Measurements from ENCODE around the gene LRRC55.

Gene LRRC55

DNA sequence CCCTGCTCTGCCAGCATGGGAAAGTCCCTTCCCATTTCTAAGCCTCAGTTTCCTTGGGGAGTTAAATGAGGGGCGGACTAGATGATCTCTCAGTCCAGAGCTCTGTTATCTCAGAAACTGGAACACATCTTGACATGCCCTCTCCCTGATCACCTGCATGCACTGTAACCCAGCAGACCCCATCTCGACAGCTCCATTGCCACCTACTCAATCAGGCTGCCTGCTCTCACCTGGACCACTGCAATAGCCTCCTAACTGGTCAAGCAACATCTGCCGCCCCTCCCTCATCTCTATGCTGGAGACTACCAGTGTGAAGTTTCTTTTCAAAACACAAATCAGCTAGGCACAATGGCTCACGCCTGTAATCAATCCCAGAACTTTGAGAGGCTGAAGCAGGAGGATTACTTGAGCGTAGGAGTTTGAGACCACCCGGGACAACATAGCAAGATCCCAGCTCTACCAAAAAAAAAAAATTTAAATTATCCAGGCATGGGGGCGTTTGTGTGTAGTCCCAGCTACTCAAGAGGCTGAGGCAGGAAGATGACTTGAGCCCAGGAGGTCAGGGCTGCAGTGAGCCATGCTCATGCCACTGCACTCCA lies 22.2 kb downstream of the LRRC55 start:
- DNase-seq = no peak

DNA sequence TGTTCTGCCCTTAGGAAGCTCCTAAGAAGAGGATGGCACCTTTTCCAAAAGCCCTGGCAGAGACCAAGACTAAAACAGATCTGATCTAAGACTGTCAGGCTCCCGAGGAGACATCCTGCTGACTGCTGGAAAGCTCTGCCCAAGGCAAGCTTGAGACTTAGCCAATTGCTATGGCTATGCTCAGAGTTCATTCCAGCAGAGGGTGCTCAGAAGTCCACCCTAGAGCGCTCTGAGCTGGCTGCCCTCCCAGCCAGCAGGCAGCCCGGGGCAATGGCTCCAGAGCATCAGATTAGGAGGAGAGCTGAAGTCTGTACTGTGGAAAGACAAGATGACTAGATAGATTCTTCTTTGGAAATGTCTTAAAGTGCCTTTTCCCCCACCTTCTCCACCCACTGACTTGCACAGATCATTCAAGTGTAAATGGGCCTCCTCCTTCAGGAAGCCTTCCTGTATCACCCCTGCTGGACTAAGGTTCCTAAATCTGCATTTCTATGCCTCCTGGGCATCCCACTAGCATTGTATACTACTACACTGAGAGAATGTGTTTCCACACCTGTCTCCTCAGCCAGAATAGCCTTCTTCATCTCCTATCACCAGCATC lies 23.4 kb downstream of the LRRC55 start:
- no peak for DNase-seq

DNA sequence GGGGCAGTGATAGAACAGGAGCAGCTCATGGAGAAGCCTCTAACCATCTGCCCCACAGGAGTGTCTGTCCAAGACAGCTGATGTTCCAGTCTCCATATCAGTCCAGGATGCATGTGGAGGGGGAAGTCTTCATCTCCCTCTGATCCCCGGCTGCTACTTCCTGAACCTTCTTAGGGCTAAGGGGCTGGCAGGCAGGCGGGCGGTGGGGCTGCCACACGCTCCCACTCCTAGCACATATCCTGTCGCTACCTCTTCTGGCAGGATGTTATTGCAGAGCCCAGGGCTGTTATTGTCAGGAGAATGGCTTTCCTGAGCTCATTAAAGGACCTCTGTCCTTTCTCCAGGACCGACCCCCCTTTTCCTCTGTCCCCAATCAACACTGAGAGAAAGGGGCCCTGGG lies 25.4 kb downstream of the LRRC55 start:
- DNase-seq = no peak

DNA sequence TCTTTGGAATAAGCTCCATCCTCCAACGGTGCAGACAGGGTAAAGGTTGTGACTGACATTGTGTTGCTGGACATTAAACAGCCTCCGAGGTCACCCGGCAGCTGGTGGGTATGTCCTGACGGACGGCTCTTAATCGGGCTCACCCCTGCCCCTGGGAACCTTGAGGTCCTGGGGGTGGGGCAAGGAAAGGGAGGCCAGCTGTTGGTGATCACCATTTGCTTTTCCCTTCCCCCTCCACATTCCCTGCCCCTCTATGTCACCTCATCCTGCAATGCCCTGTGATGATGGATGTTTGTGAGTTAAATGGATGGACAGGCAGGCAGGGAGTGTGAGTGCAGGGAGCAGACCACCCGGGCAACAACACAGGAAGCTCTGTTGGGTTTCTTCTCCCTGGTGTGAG lies 29.0 kb downstream of the LRRC55 start:
- no peak for DNase-seq

DNA sequence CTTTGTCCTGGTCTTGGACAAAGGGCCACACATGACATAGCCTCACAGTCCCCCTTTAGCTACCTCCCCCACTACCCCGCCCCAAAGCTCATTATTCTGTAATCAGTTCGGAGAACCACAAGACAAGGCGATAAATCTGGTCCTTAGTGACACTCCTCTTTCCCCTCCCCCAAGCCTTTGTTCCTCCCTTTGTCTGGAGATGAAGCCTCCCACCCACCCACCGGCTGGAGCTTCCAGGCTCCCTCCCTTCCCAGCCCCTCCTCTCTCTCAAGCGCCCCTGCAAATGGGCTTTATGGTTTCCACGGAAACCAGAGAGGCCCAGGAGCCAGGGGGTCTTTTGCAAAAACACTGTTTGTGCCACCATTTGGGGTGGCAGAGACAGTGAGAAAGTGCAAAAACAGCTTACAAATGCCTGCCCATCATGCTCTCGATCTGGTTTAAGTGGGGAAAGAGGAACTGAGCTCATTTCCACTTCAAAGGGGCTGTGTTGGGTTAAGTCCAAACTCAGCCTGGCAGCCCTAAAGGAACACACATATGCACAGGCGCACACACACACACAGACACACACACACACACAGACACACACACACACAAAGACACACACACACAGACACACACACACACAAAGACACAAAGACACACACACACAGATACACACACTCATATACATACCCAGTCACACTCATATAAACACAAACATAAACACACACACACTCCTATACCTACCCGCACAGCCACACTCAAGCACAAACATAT lies 31.8 kb downstream of the LRRC55 start:
- DNase-seq = no peak

DNA sequence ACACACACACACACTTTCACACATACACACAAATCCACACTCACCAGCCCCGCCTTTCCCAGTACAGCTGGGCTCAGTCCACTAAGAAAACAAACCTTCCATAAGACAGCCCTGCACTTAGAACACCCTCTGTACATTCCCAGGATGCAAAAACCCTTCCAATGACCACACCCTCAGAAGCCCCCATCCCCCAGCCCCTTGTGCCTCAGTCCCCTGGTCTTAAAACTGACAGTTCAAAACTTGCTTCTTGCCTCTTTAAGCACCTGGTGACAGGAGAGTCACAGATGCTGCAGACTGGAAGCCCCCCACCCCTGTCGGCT lies 32.3 kb downstream of the LRRC55 start:
- DNase-seq = no peak

DNA sequence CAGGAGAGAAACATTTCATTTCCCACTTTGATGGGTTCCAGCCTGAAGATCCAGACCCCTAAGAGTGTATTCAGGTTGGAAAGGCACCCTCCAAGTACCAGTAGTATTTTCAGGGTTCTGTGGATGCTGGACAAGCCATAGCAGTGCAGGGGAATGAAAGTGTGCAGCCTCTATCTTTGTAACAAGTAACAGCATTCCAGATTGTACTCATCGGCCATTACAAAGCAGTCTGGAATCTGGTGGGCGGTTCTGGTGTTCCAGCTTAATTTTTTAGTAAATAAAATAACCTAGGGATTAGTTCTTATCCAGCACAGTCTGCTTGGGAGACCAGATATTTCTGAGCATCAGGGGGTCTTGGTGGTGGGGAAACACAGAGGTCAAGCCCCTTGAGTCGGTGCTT lies 32.7 kb downstream of the LRRC55 start:
- DNase-seq = no peak

DNA sequence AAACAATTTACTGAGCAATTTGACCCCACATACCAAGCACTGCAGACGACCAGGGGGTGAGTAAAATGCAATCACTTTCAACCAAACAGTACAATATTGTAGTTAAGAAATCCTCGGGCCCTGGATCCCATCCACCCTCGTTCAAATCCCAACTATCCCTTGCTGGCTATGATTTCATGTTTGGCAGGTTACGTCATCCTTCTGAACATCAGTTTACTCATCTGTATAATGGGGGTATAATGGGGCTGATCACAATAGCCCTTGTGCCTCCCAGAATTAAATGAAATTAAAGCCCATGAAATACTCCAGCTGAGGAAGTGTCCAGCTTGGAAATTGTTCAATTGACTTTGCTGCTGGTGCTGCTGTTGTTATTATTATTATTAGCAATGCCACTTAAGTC lies 34.7 kb downstream of the LRRC55 start:
- DNase-seq = no peak

DNA sequence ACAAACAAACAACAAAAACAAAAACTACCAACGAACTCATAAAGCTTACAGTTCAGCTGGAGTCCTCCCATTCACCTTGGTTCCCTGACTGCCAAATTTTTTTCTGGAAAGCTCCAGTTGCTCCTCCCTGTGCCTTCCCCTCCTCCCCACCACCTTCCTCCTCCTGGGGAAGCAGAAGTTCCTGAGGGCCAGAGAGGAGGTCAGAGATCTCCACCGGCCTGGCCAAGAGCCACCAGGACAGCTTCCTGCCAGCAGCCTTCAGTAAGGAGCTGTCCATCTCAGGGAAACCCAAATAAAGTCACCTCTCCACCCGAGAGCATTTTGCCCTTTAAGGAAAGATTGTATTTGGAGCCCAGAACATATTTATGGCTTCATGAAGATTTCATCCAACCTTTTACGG lies 35.3 kb downstream of the LRRC55 start:
- DNase-seq = no peak

DNA sequence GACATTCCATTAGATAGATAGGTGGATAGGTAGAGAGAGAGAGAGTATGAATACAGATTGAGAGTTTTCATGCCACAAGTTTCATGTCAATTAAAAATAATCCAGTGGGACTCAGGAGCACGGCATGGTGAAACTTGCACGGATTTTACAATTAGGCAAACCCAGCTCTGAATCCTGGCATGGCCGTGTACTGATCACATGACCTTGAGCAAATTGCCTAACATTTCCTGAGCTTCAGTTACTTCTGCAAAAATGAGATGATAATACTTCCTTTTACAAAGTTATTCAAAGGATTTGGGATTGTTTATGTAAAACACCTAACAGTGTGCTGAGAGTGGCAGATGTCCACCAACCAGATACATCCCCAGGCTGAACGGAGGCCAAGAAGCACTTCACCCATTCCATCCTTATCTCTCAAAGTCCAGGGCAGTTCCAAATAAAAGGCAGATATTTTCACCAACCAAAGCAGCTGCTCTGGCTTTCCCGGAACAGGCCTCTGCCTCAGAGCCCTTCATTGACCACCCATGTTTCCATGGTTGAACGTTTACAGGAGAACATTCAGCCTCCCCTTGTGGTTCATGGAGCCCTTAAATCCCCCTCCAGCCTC lies 37.4 kb downstream of the LRRC55 start:
- peak; percentile 35 to 57 for DNase-seq

DNA sequence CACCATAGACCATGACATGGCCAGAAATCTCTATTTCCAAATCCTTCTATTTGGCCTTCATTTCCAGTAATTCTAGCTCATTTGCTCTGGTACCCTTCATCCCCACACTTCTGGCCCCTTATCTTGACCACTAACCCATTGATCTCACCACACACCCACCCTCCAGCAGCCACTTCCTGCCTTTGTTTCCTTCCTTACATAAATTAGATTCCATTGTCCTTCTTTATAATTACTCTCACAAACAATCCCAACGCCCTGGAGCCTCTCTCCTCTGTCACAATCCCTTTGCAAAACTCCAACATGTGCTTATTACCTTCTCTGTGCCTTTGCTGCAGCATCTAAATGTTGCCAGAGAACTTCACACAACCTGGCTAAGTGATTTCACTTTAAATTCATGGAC lies 40.5 kb downstream of the LRRC55 start:
- no peak for DNase-seq

DNA sequence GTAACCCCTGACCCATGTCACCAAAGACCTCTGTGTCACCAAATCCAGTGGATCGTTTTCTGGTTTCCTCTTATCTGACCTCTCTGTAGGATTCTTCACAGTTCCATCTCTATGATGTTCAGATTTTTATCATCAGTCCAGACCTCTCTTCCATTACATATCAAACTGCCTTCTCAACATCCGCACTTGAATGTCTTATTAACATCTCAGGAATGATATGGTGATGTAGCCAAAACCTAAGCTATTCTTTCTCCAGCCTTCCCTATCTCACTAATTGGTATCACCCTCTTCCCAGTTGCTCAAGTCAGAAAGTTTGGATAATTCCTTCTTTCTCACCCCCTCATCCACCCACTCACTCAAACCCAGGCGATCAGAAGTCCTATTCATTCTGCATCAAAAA lies 41.8 kb downstream of the LRRC55 start:
- no peak for DNase-seq

DNA sequence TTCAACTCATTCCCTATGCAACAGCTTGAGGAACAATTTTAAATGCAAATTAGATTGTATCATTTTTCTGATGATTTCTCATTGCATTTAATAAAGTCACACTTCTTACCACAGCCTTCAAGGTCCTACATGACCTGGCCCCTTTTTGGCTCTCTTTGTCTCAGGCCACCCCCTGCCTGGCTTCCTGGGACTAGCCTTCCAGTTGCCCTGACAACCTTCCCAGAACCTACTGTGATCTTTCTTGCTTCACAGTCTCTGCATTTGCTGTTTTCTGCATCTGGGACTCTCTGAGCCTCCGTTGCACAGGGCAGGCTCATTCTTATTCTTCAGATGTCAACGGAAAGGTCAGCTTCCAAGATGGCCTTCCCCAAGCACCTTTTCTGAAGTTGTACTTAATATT lies 42.4 kb downstream of the LRRC55 start:
- no peak for DNase-seq

DNA sequence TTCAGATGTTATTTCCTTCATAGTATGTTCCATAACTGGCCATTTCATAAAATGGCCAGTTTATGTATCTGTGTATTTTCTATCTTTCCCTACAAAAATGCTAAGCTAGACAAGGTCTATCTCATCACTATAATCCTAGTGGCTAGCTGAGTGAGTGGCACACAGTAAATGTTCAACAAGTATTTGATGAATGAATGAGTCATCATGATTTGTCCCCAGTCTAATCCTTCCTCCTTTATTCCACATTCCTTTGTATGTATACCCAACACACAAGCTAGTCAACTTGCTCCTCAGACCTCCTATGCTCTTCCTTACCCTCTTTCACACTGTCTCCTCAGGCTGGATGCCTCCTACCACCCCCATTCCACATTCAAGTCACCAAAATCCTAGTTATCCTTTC lies 42.8 kb downstream of the LRRC55 start:
- no peak for DNase-seq

DNA sequence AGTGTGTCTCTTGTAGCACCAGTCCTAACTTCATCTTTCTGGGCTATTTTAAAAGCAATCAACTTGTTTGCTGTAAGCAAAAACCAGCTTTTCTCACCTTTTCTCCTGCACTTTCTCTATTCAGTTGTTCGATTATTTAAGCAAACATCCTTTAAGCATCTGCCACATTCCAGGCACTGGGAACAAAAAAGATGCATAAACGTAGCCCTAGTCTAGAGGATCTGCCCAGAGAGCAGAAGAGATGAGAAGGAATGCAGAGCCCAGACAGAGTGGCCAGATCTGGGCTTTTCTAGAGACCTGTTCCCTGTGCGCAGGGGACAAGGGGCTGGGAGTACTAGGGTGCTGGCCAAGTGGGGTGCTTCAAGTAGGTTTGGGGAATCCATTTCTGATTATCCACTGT lies 46.8 kb downstream of the LRRC55 start:
- no peak for DNase-seq

DNA sequence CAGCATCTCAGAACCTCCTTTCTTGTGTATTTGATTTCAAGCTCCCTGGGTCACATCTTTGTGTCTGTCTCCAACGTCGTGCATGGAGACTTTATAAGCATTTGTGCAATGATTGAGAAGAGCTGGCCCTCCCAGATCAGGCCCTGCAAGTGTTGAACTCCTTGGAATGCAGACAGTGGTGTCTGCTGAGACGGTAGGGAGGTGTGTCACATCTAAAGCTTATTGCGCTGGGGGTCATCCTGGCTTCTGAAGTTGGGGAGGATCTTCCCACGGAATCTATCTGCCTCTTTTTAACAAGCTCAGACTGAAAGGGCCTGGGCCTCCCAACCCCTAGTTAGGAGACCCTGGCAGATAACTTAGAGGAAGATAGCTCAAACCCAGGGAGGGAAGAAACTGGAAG lies 48.6 kb downstream of the LRRC55 start:
- no peak for DNase-seq

DNA sequence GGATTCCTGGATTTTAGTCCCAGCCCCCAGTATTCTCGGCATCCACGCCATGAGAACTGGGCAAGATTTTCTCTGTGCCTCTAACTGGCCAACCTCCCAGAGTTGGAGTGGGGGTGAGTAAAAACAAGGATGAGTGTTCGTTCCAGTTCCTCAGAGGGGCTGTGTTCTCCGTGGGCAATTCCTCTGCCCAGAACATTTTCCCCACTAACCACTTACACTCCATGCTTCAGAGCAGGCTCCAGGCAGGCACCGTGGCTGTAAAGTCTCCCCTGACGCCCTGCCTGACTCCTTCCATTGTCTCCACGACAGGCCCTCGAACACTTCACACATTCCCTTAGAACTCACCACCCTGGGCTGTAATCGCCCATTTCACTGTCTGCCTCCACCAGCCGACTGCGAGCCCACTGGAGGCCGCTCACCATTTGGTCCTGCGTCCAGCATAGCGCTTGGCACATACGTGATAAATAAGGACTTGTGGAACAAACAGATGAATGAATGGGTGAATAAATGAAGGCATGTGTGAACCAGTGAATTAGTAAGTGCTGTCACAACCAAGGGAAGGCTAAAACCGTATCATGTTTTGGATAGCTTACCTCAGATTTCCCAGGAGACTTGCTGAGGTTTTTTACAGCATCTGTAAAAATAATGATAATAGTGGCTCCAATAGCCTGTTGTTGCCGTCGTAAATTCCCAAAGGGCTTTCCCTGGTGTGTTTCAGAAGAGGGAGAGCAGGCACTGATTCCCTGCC lies 49.2 kb downstream of the LRRC55 start:
- DNase-seq = no peak

DNA sequence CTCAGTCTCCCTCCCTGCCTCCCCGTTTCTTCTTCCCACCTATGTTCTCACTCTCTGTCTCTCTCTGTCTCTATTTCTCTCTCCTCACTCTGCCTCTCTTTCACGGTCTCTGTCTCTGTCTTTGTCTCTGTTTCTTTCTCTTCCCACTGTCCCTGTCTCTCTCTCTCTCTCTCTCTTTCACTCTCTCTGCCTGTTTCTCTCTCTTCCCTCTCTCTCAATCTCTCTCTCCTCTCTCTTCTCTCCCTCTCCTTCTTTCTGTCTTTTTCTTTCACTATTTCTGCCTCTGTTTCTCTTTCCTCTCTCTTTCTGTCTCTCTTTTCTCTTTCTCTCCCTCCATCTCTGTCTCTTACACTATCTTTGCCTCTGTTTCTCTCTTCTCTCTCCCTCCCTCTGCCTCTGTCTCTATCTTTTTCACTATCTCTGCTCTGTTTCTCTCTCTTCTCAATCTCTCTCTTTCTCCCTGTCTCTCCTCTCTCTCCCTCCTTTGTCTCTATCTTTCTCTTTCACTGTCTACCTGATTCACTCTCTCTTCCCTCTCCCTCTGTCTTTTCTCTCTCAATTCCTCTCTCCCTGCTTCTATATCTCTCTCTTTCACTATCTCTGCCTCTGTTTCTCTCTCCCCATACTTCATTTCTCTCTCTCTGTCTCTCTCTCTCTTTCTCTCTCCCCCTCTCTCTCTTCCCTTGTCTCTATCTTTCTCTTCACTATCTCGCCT lies 49.9 kb downstream of the LRRC55 start:
- DNase-seq = no peak

DNA sequence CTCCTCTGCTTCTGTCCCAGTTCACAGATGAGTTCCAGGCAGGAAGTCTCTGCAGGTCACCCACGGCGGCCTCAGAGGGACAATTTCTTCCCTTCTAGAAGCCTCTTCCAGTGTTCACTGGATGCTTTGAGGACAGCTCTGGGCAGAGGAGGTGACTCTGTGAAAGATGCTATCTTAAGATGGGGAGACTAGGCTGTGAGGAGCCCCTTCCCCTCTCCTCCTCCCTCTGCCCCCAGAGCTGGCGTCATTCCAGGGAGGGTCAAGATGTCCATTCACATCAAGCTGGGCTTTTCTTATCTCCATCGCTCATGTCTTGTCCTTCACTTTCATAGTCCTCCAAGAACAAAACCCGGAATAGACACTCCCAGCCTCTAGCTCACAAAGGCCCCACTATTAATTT lies 51.9 kb downstream of the LRRC55 start:
- no peak for DNase-seq

DNA sequence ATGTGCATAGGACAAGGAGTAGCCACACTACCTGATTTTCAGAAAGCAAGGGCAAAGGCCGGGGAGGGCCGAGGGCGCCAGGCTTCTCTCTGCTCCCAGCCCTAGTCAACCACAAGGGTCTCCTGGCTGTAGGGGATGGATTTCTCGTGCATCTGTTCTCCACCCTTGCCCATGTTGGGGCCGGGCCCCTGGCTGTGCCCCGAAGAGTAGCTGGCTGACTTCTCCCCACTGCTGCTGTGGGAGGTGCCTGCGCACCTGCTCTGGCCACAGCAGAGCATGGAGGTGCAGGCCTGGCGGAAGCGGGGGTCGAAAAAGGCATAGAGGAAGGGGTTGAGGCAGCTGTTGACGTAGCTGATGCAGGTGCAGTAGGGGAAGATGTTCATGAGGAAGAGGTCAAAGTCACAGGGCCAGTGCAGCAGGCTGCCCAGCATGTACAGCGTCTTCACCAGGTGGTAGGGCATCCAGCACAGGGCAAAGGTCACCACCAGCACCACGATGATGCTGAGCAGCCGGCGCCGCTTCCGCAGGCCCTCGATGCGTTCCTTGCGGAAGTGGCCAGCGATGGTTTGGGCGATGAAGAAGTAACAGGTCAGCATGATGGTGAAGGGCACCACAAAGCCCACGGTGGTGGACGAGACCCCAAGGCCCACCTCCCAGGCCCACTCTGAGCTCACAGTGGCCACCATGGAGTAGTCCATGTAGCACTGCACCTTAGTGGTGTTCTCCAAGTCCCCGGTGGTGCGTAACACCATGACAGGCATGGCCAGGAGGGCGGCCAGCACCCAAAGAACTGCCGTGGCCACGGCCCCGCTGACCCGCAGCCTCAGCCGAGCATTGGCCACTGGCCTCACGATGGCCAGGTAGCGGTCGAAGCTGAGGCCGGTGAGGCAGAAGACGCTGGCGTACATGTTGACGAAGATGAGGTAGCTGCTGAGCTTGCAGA lies 54.3 kb downstream of the LRRC55 start:
- no peak for DNase-seq

DNA sequence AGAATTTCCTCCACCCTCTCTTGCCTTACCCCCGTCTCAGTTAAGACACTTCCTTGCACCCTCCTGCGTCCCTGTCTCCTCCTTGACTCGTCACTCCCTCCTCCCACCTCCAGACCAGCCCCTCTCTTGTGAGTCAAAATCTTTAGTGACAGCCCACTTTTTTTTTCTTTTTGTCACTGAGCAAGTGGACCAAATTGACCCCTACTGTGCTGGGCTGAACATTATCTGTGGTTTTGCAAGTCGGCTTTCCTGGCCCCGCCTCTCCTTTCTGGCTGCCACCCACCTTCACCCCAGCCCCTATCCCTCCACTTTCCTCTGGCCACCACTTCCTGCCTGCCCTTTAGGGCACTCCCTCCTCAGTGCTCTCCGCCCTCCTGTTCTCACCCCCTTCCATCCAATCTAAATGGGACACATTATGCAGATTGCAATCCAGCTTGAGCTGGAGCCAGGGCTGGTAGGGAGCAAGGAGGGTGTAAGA lies 55.5 kb downstream of the LRRC55 start, which contains the start of gene APLNR:
APLNR (minus strand) TSS at position 47 of the 478 bp plus-strand sequence. CDS start 246 bp downstream, outside the sequence.
- no peak for DNase-seq

All from AML-193 (cell line).